Transverse colon (tissue), 3 donors: ENCODE results near the gene ANAPC4.

Source experiments
- EP300 ChIP-seq: sonication (generic); formaldehyde crosslinking; IDR thresholded peaks from one replicate; pipeline ENCODE4 v1.6.1; 2017; ENCODE audit warnings: antibody characterized with exemption, low read depth
- POLR2A ChIP-seq: fragments of 450-650 bp; IDR thresholded peaks from one replicate; pipeline ENCODE4 v1.6.1; 2016; ENCODE audit warnings: antibody characterized with exemption, mild to moderate bottlenecking, moderate library complexity
- TF ChIP-seq, protein P1 (sequence below), 5 experiments: fragments of 200-600 bp in 3 of 5; fragments of 450-650 bp in 2 of 5; sonication (generic) in 3 of 5; IDR thresholded peaks; 1 replicate in 2 of 5; 2 replicates in 3 of 5; pipeline ENCODE4 v1.5.1; 2016 to 2017; ENCODE audit warnings: antibody characterized with exemption in 5 of 5, inconsistent platforms in 3 of 5, mild to moderate bottlenecking in 2 of 5, moderate library complexity in 1 of 5

GRCh38 chr4:25430630-25431029 is 53.6 kb downstream of the ANAPC4 start:
- TF ChIP-seq, protein P1, sequence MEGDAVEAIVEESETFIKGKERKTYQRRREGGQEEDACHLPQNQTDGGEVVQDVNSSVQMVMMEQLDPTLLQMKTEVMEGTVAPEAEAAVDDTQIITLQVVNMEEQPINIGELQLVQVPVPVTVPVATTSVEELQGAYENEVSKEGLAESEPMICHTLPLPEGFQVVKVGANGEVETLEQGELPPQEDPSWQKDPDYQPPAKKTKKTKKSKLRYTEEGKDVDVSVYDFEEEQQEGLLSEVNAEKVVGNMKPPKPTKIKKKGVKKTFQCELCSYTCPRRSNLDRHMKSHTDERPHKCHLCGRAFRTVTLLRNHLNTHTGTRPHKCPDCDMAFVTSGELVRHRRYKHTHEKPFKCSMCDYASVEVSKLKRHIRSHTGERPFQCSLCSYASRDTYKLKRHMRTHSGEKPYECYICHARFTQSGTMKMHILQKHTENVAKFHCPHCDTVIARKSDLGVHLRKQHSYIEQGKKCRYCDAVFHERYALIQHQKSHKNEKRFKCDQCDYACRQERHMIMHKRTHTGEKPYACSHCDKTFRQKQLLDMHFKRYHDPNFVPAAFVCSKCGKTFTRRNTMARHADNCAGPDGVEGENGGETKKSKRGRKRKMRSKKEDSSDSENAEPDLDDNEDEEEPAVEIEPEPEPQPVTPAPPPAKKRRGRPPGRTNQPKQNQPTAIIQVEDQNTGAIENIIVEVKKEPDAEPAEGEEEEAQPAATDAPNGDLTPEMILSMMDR (IDR thresholded peaks at IDR 0.05): no peak
- no peak for TF ChIP-seq EP300
- no peak for TF ChIP-seq POLR2A
